HCT116 (cell line): Measurements from ENCODE around the gene DYNLRB2. TPM values are rescaled to one million over a fixed set of nuclear protein-coding genes. Genes with fewer than 3 reads are reported as not detected.

Experiments used
- ATAC-seq: fragments of 200-7000 bp; cut with Tn5 transposase; 2 replicates; pipeline ENCODE4 v1.9.1; 2020; ENCODE audit warnings: mild to moderate bottlenecking, moderate library complexity
- BruUV-seq: library from RNA; stranded (reverse); fragments of 400-500 nt; replicated peaks from 2 replicates; lab custom pipeline; 2021; lab: Mats Ljungman, UMichigan
- CTCF ChIA-PET: fragments of 300-600 bp; sonication (Branson Sonifier 250); formaldehyde crosslinking; loops from one replicate; lab custom pipeline; 2021; ENCODE audit warnings: antibody characterized with exemption; lab: Charles Lee
- POLR2A ChIA-PET: fragments of 300-600, 350-600 bp; sonication (Branson Sonifier 250); formaldehyde crosslinking; loops from one replicate; lab custom pipeline; 2021; ENCODE audit warnings: antibody characterized with exemption; lab: Charles Lee
- RAD21 ChIA-PET, 2 experiments: fragments of 300-600 bp; sonication (Branson Sonifier 250); formaldehyde crosslinking; loops; one replicate each; lab custom pipeline; 2023; ENCODE audit warnings: low total read pairs in 2 of 2; ENCODE audit not compliant: uncharacterized antibody in 2 of 2, unreplicated experiment in 2 of 2, low non-redundant PET in 1 of 2; lab: Charles Lee
- DNase-seq: peaks from one replicate; pipeline ENCODE4 v3.0.0-alpha.2; 2010; ENCODE audit warnings: low read depth, low spot score
- H2AFZ ChIP-seq: fragments of 200-600 bp; shearing (Covaris generic), sonication (generic); 2 replicates; pipeline ENCODE4 v1.6.1; 2017; ENCODE audit warnings: low read depth, mixed run types, mixed read lengths, antibody characterized with exemption, low read length; ENCODE audit not compliant: poor library complexity, severe bottlenecking
- H3K27ac ChIP-seq: 2 replicates; pipeline ENCODE4 v1.5.1; 2012; ENCODE audit warnings: low read depth, low read length
- H3K27me3 ChIP-seq: fragments of 200-600 bp; sonication (generic); 2 replicates; pipeline ENCODE4 v1.6.1; 2016; ENCODE audit warnings: mixed run types, low read length, mixed read lengths; ENCODE audit not compliant: insufficient read depth
- H3K36me3 ChIP-seq, 2 experiments: fragments of 200-500 bp in 1 of 2; fragments of 200-600 bp in 1 of 2; sonication (Bioruptor generic) in 1 of 2; sonication (generic) in 1 of 2; 2 replicates each; pipeline versions ENCODE4 v1.5.1 to v1.6.1; 2014 to 2016; ENCODE audit warnings: low read length in 2 of 2, inconsistent platforms in 1 of 2, mixed read lengths in 1 of 2, mixed run types in 1 of 2; ENCODE audit not compliant: insufficient read depth in 2 of 2, control insufficient read depth in 1 of 2
- H3K4me1 ChIP-seq, 2 experiments: fragments of 200-600 bp in 1 of 2; sonication (generic) in 1 of 2; 2 replicates each; pipeline versions ENCODE4 v1.5.1 to v1.6.1; 2012 to 2017; ENCODE audit warnings: low read length in 2 of 2, inconsistent platforms in 1 of 2, mild to moderate bottlenecking in 1 of 2, mixed read lengths in 1 of 2, mixed run types in 1 of 2, moderate library complexity in 1 of 2; ENCODE audit not compliant: insufficient read depth in 2 of 2, control insufficient read depth in 1 of 2
- H3K4me2 ChIP-seq: fragments of 200-600 bp; sonication (generic); 2 replicates; pipeline ENCODE4 v1.6.1; 2017; ENCODE audit warnings: mixed run types, low read length, mixed read lengths
- H3K4me3 ChIP-seq, 2 experiments: fragments of 200-600 bp in 1 of 2; sonication (generic) in 1 of 2; replicated peaks in 1 of 2; 2 replicates each; pipeline ENCODE4 v1.5.1; 2011 to 2016; ENCODE audit warnings: low read length in 2 of 2, control low read depth in 1 of 2, low read depth in 1 of 2, mild to moderate bottlenecking in 1 of 2, mixed read lengths in 1 of 2, mixed run types in 1 of 2
- H3K79me2 ChIP-seq: fragments of 200-600 bp; sonication (generic); 2 replicates; pipeline ENCODE4 v1.6.1; 2017; ENCODE audit warnings: mild to moderate bottlenecking, mixed run types, low read length, moderate library complexity, mixed read lengths; ENCODE audit not compliant: insufficient read depth
- H3K9ac ChIP-seq: fragments of 200-600 bp; sonication (generic); 2 replicates; pipeline ENCODE4 v1.6.1; 2016; ENCODE audit warnings: low read length, mixed read lengths
- H3K9me2 ChIP-seq: fragments of 200-600 bp; sonication (generic), shearing (Covaris generic); 2 replicates; pipeline ENCODE4 v1.6.1; 2017; ENCODE audit warnings: mixed run types, mild to moderate bottlenecking, moderate library complexity; ENCODE audit not compliant: insufficient read depth
- H3K9me3 ChIP-seq, 2 experiments: fragments of 200-500 bp in 1 of 2; fragments of 200-600 bp in 1 of 2; sonication (Bioruptor generic) in 1 of 2; sonication (generic) in 1 of 2; 2 replicates each; pipeline ENCODE4 v1.6.1; 2014 to 2017; ENCODE audit warnings: low read length in 2 of 2, mixed read lengths in 2 of 2, inconsistent platforms in 1 of 2, low read depth in 1 of 2, mild to moderate bottlenecking in 1 of 2, mixed run types in 1 of 2, moderate library complexity in 1 of 2; ENCODE audit not compliant: control insufficient read depth in 1 of 2, insufficient read depth in 1 of 2
- H4K20me1 ChIP-seq: fragments of 200-600 bp; sonication (generic), shearing (Covaris generic); 2 replicates; pipeline ENCODE4 v1.6.1; 2017; ENCODE audit warnings: mixed run types, mild to moderate bottlenecking, moderate library complexity; ENCODE audit not compliant: insufficient read depth
- CBX3 ChIP-seq: IDR thresholded peaks from 2 replicates; pipeline ENCODE4 v1.6.1; 2012; ENCODE audit warnings: low read depth
- CTCF ChIP-seq, 3 experiments: fragments of 200-600 bp in 1 of 3; sonication (generic) in 1 of 3; IDR thresholded peaks in 2 of 3; conservative IDR thresholded peaks in 1 of 3; 2 replicates each; pipeline ENCODE4 v1.5.1; 2012 to 2017; ENCODE audit warnings: low read depth in 2 of 3, low read length in 2 of 3, antibody characterized with exemption in 1 of 3, borderline replicate concordance in 1 of 3, control low read depth in 1 of 3, mild to moderate bottlenecking in 1 of 3, mixed read lengths in 1 of 3, mixed run types in 1 of 3, moderate library complexity in 1 of 3; ENCODE audit not compliant: insufficient read depth in 1 of 3
- EGR1 ChIP-seq: IDR thresholded peaks from 2 replicates; pipeline ENCODE4 v1.6.1; 2012; ENCODE audit warnings: low read depth
- ELF1 ChIP-seq: IDR thresholded peaks from 2 replicates; pipeline ENCODE4 v1.6.1; 2012; ENCODE audit warnings: low read depth, borderline replicate concordance
- EZH2 ChIP-seq: fragments of 200-600 bp; sonication (generic); IDR thresholded peaks from 2 replicates; pipeline ENCODE4 v1.6.1; 2017; ENCODE audit warnings: antibody characterized with exemption, mixed run types
- EZH2phosphoT487 ChIP-seq: fragments of 200-600 bp; IDR thresholded peaks from 2 replicates; pipeline ENCODE4 v1.6.1; 2018; ENCODE audit warnings: antibody characterized with exemption, borderline replicate concordance
- JUND ChIP-seq: IDR thresholded peaks from 2 replicates; pipeline ENCODE4 v1.6.1; 2012
- MAX ChIP-seq: IDR thresholded peaks from 2 replicates; pipeline ENCODE4 v1.6.1; 2012
- POLR2A ChIP-seq: IDR thresholded peaks from 2 replicates; pipeline ENCODE4 v1.7.0; 2011; ENCODE audit warnings: borderline replicate concordance; ENCODE audit not compliant: insufficient read depth, insufficient read length; ENCODE audit errors: extremely low read depth
- POLR2AphosphoS5 ChIP-seq: IDR thresholded peaks from 2 replicates; pipeline ENCODE4 v1.6.1; 2011; ENCODE audit warnings: mild to moderate bottlenecking, low read depth, low read length, moderate library complexity
- RAD21 ChIP-seq: IDR thresholded peaks from 2 replicates; pipeline ENCODE4 v1.6.1; 2012; ENCODE audit warnings: low read depth, mild to moderate bottlenecking
- REST ChIP-seq: IDR thresholded peaks from 2 replicates; pipeline ENCODE4 v1.6.1; 2012; ENCODE audit warnings: low read depth
- SIN3A ChIP-seq: IDR thresholded peaks from 2 replicates; pipeline ENCODE4 v1.6.1; 2012; ENCODE audit warnings: low read depth
- SRF ChIP-seq: IDR thresholded peaks from 2 replicates; pipeline ENCODE4 v1.6.1; 2012; ENCODE audit warnings: low read depth
- TCF7L2 ChIP-seq: IDR thresholded peaks from 2 replicates; pipeline ENCODE4 v1.7.0; 2011; ENCODE audit warnings: borderline replicate concordance, inconsistent platforms; ENCODE audit not compliant: insufficient read depth, insufficient read length; ENCODE audit errors: extremely low read depth
- ZFX ChIP-seq: fragments of 450-650 bp; IDR thresholded peaks from 2 replicates; pipeline ENCODE4 v1.6.1; 2017
- ZNF274 ChIP-seq: fragments of 200-500 bp; sonication (Bioruptor generic); IDR thresholded peaks from 2 replicates; pipeline ENCODE4 v1.6.1; 2014; ENCODE audit warnings: mild to moderate bottlenecking, low read depth, low read length, inconsistent platforms
- intact Hi-C: fragments of 100-400 bp; cut with micrococcal nuclease; formaldehyde crosslinking; loops from 2 replicates; pipeline ENCODE4 v1.10.0; 2022
- total RNA-seq: library from RNA; stranded (reverse); gene quantifications from one replicate; pipeline ENCODE4 v1.2.1, GENCODE V29; 2021; ENCODE audit not compliant: unreplicated experiment

Gene DYNLRB2
- total RNA-seq, 1 experiment from 2014 or later = not detected

- no peak for TF ChIP-seq JUND
- TF ChIP-seq EZH2phosphoT487 = no peak
- TF ChIP-seq CTCF (IDR thresholded peaks at IDR 0.05 in 2 of 3, conservative IDR thresholded peaks at IDR 0.05 in 1 of 3; ENCODE audit: borderline replicate concordance in 1 of 3, insufficient read depth in 1 of 3, low read depth in 2 of 3, low read length in 2 of 3) = no peak
- TF ChIP-seq EGR1 = no peak
These were observed 2.4 kb downstream of the DYNLRB2 start (continued) for GRCh38 chr16:80543162-80543561.

GRCh38 chr16:80544326-80544725 is 3.5 kb downstream of the DYNLRB2 start:
- intact Hi-C loops = no loop called here
- H3K4me2 ChIP-seq = no peak overlapping the region
- H3K27me3 ChIP-seq = no peaks in the 10 kb centered on the region
- H4K20me1 ChIP-seq = no peaks in the 10 kb centered on the region
- ChIA-PET POLR2A (no interaction called here), CTCF (no interaction called here)
- no peaks in the 10 kb centered on the region for H3K79me2 ChIP-seq
- H3K36me3 ChIP-seq = no peaks in the 10 kb centered on the region
- DNase-seq = no peak
- ATAC-seq = no peak
- H3K9me3 ChIP-seq = peaks cover 0 to under 1% of the 10 kb centered on the region in 2 experiments; a peak in 1 of 4 replicates
- H3K9me2 ChIP-seq = no peaks in the 10 kb centered on the region
- no peaks in the 10 kb centered on the region for H3K4me1 ChIP-seq
- no peak for TF ChIP-seq POLR2A
- no peak for TF ChIP-seq TCF7L2
- no peak for TF ChIP-seq SIN3A
- TF ChIP-seq RAD21 = no peak
- TF ChIP-seq CBX3 = no peak
- no peak for TF ChIP-seq JUND
- no peak for TF ChIP-seq ZNF274
- no peak for TF ChIP-seq REST
- no peak for TF ChIP-seq SRF
- TF ChIP-seq MAX = no peak
- no peak for TF ChIP-seq ELF1
- no peak for TF ChIP-seq EZH2
- TF ChIP-seq POLR2AphosphoS5 = no peak
- TF ChIP-seq ZFX = no peak
- TF ChIP-seq, all 23 proteins: peak for 0
- no TSS peak for BruUV-seq
- Histone ChIP-seq H2AFZ (no peak overlapping the region), H3K27ac (no peak overlapping the region), H3K4me3 (no peak overlapping the region), H3K9ac (no peak overlapping the region)
- RAD21 ChIA-PET = no interaction called here
